GM12892 (cell line): ENCODE data around the gene DDX49.

Experiments
- POLR2A ChIP-seq: IDR thresholded peaks from 2 replicates; pipeline ENCODE4 v1.6.1; 2011; ENCODE audit warnings: low read depth, low read length, control low read depth
- TAF1 ChIP-seq: IDR thresholded peaks from 2 replicates; pipeline ENCODE4 v1.6.1; 2011; ENCODE audit warnings: low read depth, mild to moderate bottlenecking, control low read depth, low read length, borderline replicate concordance

DNA sequence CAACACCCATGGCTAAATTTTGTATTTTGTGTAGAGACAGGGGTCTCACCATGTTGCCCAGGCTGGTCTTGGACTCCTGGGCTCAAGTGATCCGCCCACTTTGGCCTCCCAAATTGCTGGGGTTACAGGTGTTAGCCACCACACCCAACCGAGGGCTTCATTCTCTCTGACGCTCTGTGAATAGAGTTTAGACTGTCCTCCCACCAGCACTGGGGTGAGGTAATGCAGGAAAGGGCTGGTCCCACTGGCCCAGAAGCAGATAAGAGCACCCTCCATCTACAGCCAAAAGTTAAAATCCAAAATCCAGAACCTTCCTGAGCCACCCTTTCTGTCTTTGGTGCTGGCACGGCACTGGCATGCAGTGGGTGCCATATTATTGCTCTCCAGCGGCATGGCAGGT lies 53.3 kb downstream of the DDX49 start:
- TF ChIP-seq POLR2A = no peak
- TF ChIP-seq TAF1 = no peak
